C4-2B (cell line): ENCODE data around the gene SPTLC3.

Experiments used
- CTCF ChIP-seq: fragments of 450-650 bp; conservative IDR thresholded peaks from 2 replicates; pipeline ENCODE4 v1.5.1; 2017; ENCODE audit warnings: mild to moderate bottlenecking
- ZFX ChIP-seq: fragments of 450-650 bp; IDR thresholded peaks from 2 replicates; pipeline ENCODE4 v1.6.1; 2017

- no peak for TF ChIP-seq CTCF
- TF ChIP-seq ZFX = no peak
These were observed 105.0 kb downstream of the SPTLC3 start for GRCh38 chr20:13113731-13114130.
